ELF-1 (cell line): ENCODE measurements around the gene DDX1.
A peak's percentile ranks its signal among the peaks of the same experiment; 100 is the strongest.

Experiments used
- DNase-seq: peaks from one replicate; pipeline ENCODE4 v3.0.0-alpha.2; 2016; ENCODE audit warnings: low read depth, low spot score

The DDX1 gene

GRCh38 chr2:15645300-15645699 lies 53.6 kb downstream of the DDX1 start:
- no peak for DNase-seq

- no peak for DNase-seq
Measured at GRCh38 chr2:15645720-15646385, 54.2 kb downstream of the DDX1 start.

- no peak for DNase-seq
Measured at GRCh38 chr2:15646661-15647060, 55.0 kb downstream of the DDX1 start.

- peak; percentile 68 for DNase-seq
Measured at GRCh38 chr2:15647622-15648590, 56.2 kb downstream of the DDX1 start.

- DNase-seq, result no peak
Measured at GRCh38 chr2:15648593-15649525, 57.2 kb downstream of the DDX1 start.

- no peak for DNase-seq
Measured at GRCh38 chr2:15649561-15650255, 58.0 kb downstream of the DDX1 start.

GRCh38 chr2:15650616-15651366 lies 59.1 kb downstream of the DDX1 start:
- DNase-seq, result no peak

GRCh38 chr2:15651367-15651727 lies 59.7 kb downstream of the DDX1 start:
- DNase-seq, result no peak

GRCh38 chr2:15652252-15652651 lies 60.6 kb downstream of the DDX1 start:
- no peak for DNase-seq

GRCh38 chr2:15652801-15653200 lies 61.1 kb downstream of the DDX1 start:
- peak; percentile 83 for DNase-seq

GRCh38 chr2:15653806-15654726 lies 62.4 kb downstream of the DDX1 start:
- DNase-seq, result peak; percentile 69

GRCh38 chr2:15654727-15655073 lies 63.0 kb downstream of the DDX1 start:
- no peak for DNase-seq

- no peak for DNase-seq
Measured at GRCh38 chr2:15655123-15655887, 63.6 kb downstream of the DDX1 start.

- no peak for DNase-seq
Measured at GRCh38 chr2:15656090-15656489, 64.4 kb downstream of the DDX1 start.

GRCh38 chr2:15657759-15658158 lies 66.1 kb downstream of the DDX1 start:
- DNase-seq, result no peak

- no peak for DNase-seq
Measured at GRCh38 chr2:15658911-15659310, 67.2 kb downstream of the DDX1 start.

GRCh38 chr2:15660491-15661294 lies 69.0 kb downstream of the DDX1 start:
- no peak for DNase-seq

GRCh38 chr2:15661295-15661569 lies 69.6 kb downstream of the DDX1 start:
- no peak for DNase-seq
